ENCODE data around the gene DBP.
A peak's percentile ranks its signal among the peaks of the same experiment; 100 is the strongest.

The DBP gene

GRCh38 chr19:48627201-48627864, 9.8 kb downstream of the DBP start:
- Histone ChIP-seq H3K4me2 (ENCODE audit: low read length) (no peak overlapping the region), H3K9ac (no peak overlapping the region), H3K9me3 (ENCODE audit: control insufficient read depth, low read length) (no peaks in the 10 kb centered on the region), H3K27ac (no peak overlapping the region), H3K27me3 (ENCODE audit: control insufficient read depth, insufficient read depth, low read length) (no peaks in the 10 kb centered on the region), H2AFZ (no peak overlapping the region), H3K79me2 (no peaks in the 10 kb centered on the region), H3K36me3 (ENCODE audit: control insufficient read depth, insufficient read depth, low read length) (no peaks in the 10 kb centered on the region), H3K4me1 (peaks cover 26% of the 10 kb centered on the region), H3K4me3 (ENCODE audit: low read depth, low read length) (no peak overlapping the region)
- TF ChIP-seq, protein P1, sequence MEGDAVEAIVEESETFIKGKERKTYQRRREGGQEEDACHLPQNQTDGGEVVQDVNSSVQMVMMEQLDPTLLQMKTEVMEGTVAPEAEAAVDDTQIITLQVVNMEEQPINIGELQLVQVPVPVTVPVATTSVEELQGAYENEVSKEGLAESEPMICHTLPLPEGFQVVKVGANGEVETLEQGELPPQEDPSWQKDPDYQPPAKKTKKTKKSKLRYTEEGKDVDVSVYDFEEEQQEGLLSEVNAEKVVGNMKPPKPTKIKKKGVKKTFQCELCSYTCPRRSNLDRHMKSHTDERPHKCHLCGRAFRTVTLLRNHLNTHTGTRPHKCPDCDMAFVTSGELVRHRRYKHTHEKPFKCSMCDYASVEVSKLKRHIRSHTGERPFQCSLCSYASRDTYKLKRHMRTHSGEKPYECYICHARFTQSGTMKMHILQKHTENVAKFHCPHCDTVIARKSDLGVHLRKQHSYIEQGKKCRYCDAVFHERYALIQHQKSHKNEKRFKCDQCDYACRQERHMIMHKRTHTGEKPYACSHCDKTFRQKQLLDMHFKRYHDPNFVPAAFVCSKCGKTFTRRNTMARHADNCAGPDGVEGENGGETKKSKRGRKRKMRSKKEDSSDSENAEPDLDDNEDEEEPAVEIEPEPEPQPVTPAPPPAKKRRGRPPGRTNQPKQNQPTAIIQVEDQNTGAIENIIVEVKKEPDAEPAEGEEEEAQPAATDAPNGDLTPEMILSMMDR (IDR thresholded peaks at IDR 0.05): no peak

GRCh38 chr19:48625891-48626327, 11.3 kb downstream of the DBP start:
- no peaks in the 10 kb centered on the region for H3K36me3 ChIP-seq (ENCODE audit: control insufficient read depth, insufficient read depth, low read length)
- peaks cover 15% of the 10 kb centered on the region for H3K4me1 ChIP-seq
- no peaks in the 10 kb centered on the region for H3K9me3 ChIP-seq (ENCODE audit: control insufficient read depth, low read length)
- H3K79me2 ChIP-seq: no peaks in the 10 kb centered on the region
- no peak overlapping the region for H3K4me3 ChIP-seq (ENCODE audit: low read depth, low read length)
- TF ChIP-seq, protein P1 (IDR thresholded peaks at IDR 0.05): no peak
- H3K9ac ChIP-seq: no peak overlapping the region
- H2AFZ ChIP-seq: no peak overlapping the region
- H3K27ac ChIP-seq: no peak overlapping the region
- no peaks in the 10 kb centered on the region for H3K27me3 ChIP-seq (ENCODE audit: control insufficient read depth, insufficient read depth, low read length)
- no peak overlapping the region for H3K4me2 ChIP-seq (ENCODE audit: low read length)

GRCh38 chr19:48624791-48625723, 12.1 kb downstream of the DBP start:
- peak overlapping the region; percentile 4 for H3K4me3 ChIP-seq (ENCODE audit: low read depth, low read length)
- peak overlapping the region; percentile 96 for H3K4me2 ChIP-seq (ENCODE audit: low read length)
- H3K9ac ChIP-seq: no peak overlapping the region
- TF ChIP-seq, protein P1 (IDR thresholded peaks at IDR 0.05): no peak
- H3K4me1 ChIP-seq: peaks cover 7% of the 10 kb centered on the region
- H3K27me3 ChIP-seq (ENCODE audit: control insufficient read depth, insufficient read depth, low read length): no peaks in the 10 kb centered on the region
- H3K27ac ChIP-seq: peak overlapping the region; percentile 49
- no peaks in the 10 kb centered on the region for H3K36me3 ChIP-seq (ENCODE audit: control insufficient read depth, insufficient read depth, low read length)
- H3K79me2 ChIP-seq: no peaks in the 10 kb centered on the region
- H3K9me3 ChIP-seq (ENCODE audit: control insufficient read depth, low read length): no peaks in the 10 kb centered on the region
- no peak overlapping the region for H2AFZ ChIP-seq

DNA sequence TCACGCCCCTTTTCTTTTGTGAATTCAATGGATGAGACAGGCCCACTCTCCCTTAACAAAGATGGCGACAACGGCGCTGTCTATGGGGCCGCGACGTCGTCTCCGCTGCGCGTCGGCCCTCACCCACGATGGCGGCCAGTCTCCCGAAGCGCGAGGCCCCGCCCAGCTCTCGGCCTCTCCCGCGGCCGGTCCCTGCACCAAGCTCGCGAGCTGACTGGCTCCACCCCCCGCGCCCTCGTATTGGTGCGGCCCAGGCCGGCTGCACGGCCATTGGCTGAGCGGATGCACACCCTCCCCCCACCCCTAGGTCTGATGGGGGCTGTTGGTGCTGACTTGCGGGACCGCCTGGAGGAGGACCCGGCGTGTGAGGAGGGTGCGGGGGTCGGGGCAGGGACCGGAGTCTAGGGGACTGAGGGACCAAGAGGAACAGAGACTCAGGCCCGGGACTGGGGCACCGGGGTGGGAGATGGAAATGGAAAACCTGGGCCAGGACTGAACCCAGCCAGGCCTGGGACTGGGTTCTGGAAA, 13.0 kb downstream of the DBP start:
- Histone ChIP-seq H3K9me3 (ENCODE audit: control insufficient read depth, low read length) (no peaks in the 10 kb centered on the region), H3K4me3 (ENCODE audit: low read depth, low read length) (peak overlapping the region; percentile 84), H3K4me2 (ENCODE audit: low read length) (peak overlapping the region; percentile 96), H3K79me2 (no peaks in the 10 kb centered on the region), H3K9ac (peak overlapping the region; percentile 25), H3K4me1 (peaks cover 7% of the 10 kb centered on the region), H3K27me3 (ENCODE audit: control insufficient read depth, insufficient read depth, low read length) (no peaks in the 10 kb centered on the region), H3K36me3 (ENCODE audit: control insufficient read depth, insufficient read depth, low read length) (no peaks in the 10 kb centered on the region), H3K27ac (peak overlapping the region; percentile 78), H2AFZ (peak overlapping the region; percentile 75)
- TF ChIP-seq, protein P1 (IDR thresholded peaks at IDR 0.05): no peak
